Stomach (tissue), 4 donors: ENCODE measurements around the gene EFCAB5.

Experiments used
- CTCF ChIP-seq, 7 experiments: fragments of 450-650 bp in 4 of 7; fragments of 200-600 bp in 3 of 7; sonication (generic) in 3 of 7; IDR thresholded peaks; one replicate each; pipeline ENCODE4 v1.5.1; 2016 to 2019; ENCODE audit warnings: antibody characterized with exemption in 7 of 7, control low read depth in 2 of 7, mild to moderate bottlenecking in 1 of 7
- POLR2A ChIP-seq, 4 donors: fragments of 450-650 bp; IDR thresholded peaks; one replicate each; pipeline ENCODE4 v1.6.1; 2016; ENCODE audit warnings: antibody characterized with exemption in 4 of 4, control low read depth in 2 of 4, mild to moderate bottlenecking in 1 of 4, moderate library complexity in 1 of 4
- POLR2AphosphoS5 ChIP-seq, 3 donors: sonication (generic); formaldehyde crosslinking; IDR thresholded peaks; one replicate each; pipeline ENCODE4 v1.6.1; 2016; ENCODE audit warnings: antibody characterized with exemption in 3 of 3

- TF ChIP-seq POLR2A (IDR thresholded peaks at IDR 0.05) (no peak), CTCF (IDR thresholded peaks at IDR 0.05) (no peak), POLR2AphosphoS5 (IDR thresholded peaks at IDR 0.05) (no peak)
These were observed 30.8 kb downstream of the EFCAB5 start for GRCh38 chr17:29972277-29972676.
